IMR-90 (cell line): ENCODE measurements around the gene NDNF. TPM values are rescaled to one million over a fixed set of nuclear protein-coding genes. Genes with fewer than 3 reads are reported as not detected.

ENCODE experiments used
- ATAC-seq: fragments of 200-7000 bp; cut with Tn5 transposase; 2 replicates; pipeline ENCODE4 v1.9.1; 2020; ENCODE audit warnings: low read depth, mild to moderate bottlenecking, moderate library complexity
- BruUV-seq: library from RNA; stranded (reverse); fragments of 400-500 nt; replicated peaks from 2 replicates; lab custom pipeline; 2021; lab: Mats Ljungman, UMichigan
- CTCF ChIA-PET: fragments of 300-600 bp; formaldehyde crosslinking; extraction: SDS; loops from one replicate; lab custom pipeline; 2021; ENCODE audit warnings: antibody characterized with exemption; lab: Yijun Ruan, JAX
- POLR2A ChIA-PET: fragments of 300-600 bp; sonication (Branson Sonifier 250); formaldehyde crosslinking; loops from one replicate; lab custom pipeline; 2022; ENCODE audit warnings: antibody characterized with exemption; ENCODE audit not compliant: unreplicated experiment; lab: Charles Lee
- DNase-seq: peaks from one replicate; pipeline ENCODE4 v3.0.0; 2013
- H2AFZ ChIP-seq: replicated peaks from 2 replicates; pipeline ENCODE3; 2013; ENCODE audit warnings: low read length, mild to moderate bottlenecking; ENCODE audit not compliant: poor library complexity
- H2AK5ac ChIP-seq: 2 replicates; pipeline ENCODE4 v1.6.1; 2013; ENCODE audit warnings: low read depth, low read length, inconsistent platforms
- H2AK9ac ChIP-seq: replicated peaks from 2 replicates; pipeline ENCODE3; 2013; ENCODE audit warnings: mild to moderate bottlenecking, low read depth, low read length, moderate library complexity; ENCODE audit not compliant: poor library complexity
- H2BK120ac ChIP-seq: 2 replicates; pipeline ENCODE4 v1.6.1; 2013; ENCODE audit warnings: low read depth, low read length, inconsistent platforms
- H2BK15ac ChIP-seq: 3 replicates; pipeline ENCODE4 v1.6.1; 2013; ENCODE audit warnings: low read depth, low read length, inconsistent platforms
- H2BK20ac ChIP-seq: 2 replicates; pipeline ENCODE4 v1.6.1; 2013; ENCODE audit warnings: low read depth, mild to moderate bottlenecking, inconsistent platforms, low read length, moderate library complexity
- H2BK5ac ChIP-seq: 2 replicates; pipeline ENCODE4 v1.6.1; 2013; ENCODE audit warnings: mild to moderate bottlenecking, low read depth, low read length, inconsistent platforms; ENCODE audit not compliant: poor library complexity, severe bottlenecking
- H3K14ac ChIP-seq: replicated peaks from 2 replicates; pipeline ENCODE4 v1.6.1; 2013; ENCODE audit warnings: low read depth, low read length, inconsistent platforms
- H3K18ac ChIP-seq: 2 replicates; pipeline ENCODE4 v1.6.1; 2013; ENCODE audit warnings: low read depth, low read length, control low read depth
- H3K23ac ChIP-seq: 2 replicates; pipeline ENCODE4 v1.6.1; 2013; ENCODE audit warnings: low read depth, low read length, inconsistent platforms
- H3K27ac ChIP-seq: 2 replicates; pipeline ENCODE4 v1.5.1; 2013; ENCODE audit warnings: mild to moderate bottlenecking, control low read depth, low read length; ENCODE audit not compliant: insufficient read depth
- H3K27me3 ChIP-seq: 2 replicates; pipeline ENCODE4 v1.6.1; 2013; ENCODE audit warnings: low read length; ENCODE audit not compliant: control insufficient read depth, insufficient read depth
- H3K36me3 ChIP-seq: 2 replicates; pipeline ENCODE4 v1.6.1; 2013; ENCODE audit warnings: low read length, mixed read lengths; ENCODE audit not compliant: control insufficient read depth, insufficient read depth
- H3K4ac ChIP-seq: 2 replicates; pipeline ENCODE4 v1.6.1; 2013; ENCODE audit warnings: low read depth, low read length, inconsistent platforms
- H3K4me1 ChIP-seq: 2 replicates; pipeline ENCODE4 v1.6.1; 2013; ENCODE audit warnings: low read length, mixed read lengths; ENCODE audit not compliant: control insufficient read depth, insufficient read depth
- H3K4me2 ChIP-seq: 2 replicates; pipeline ENCODE4 v1.6.1; 2013; ENCODE audit warnings: low read depth, mild to moderate bottlenecking, control low read depth, low read length, moderate library complexity
- H3K4me3 ChIP-seq: 2 replicates; pipeline ENCODE4 v1.5.1; 2013; ENCODE audit warnings: low read depth, mild to moderate bottlenecking, control low read depth, low read length, moderate library complexity; ENCODE audit not compliant: insufficient read depth
- H3K56ac ChIP-seq: 2 replicates; pipeline ENCODE4 v1.6.1; 2013; ENCODE audit warnings: low read length, inconsistent platforms; ENCODE audit not compliant: insufficient read depth; ENCODE audit errors: extremely low read depth
- H3K79me1 ChIP-seq, 2 experiments: 2 replicates each; pipeline ENCODE4 v1.6.1; 2013; ENCODE audit warnings: low read length in 2 of 2, inconsistent platforms in 1 of 2, low read depth in 1 of 2
- H3K9ac ChIP-seq: 2 replicates; pipeline ENCODE4 v1.6.1; 2013; ENCODE audit warnings: low read depth, low read length, control low read depth
- H3K9me1 ChIP-seq: 2 replicates; pipeline ENCODE4 v1.6.1; 2013; ENCODE audit warnings: low read length, inconsistent platforms; ENCODE audit not compliant: insufficient read depth
- H3K9me3 ChIP-seq: 2 replicates; pipeline ENCODE4 v1.6.1; 2013; ENCODE audit warnings: low read length; ENCODE audit not compliant: control insufficient read depth, insufficient read depth
- H4K20me1 ChIP-seq: 2 replicates; pipeline ENCODE4 v1.6.1; 2013; ENCODE audit warnings: low read length, inconsistent platforms; ENCODE audit not compliant: insufficient read depth
- H4K5ac ChIP-seq: 2 replicates; pipeline ENCODE4 v1.6.1; 2013; ENCODE audit warnings: mild to moderate bottlenecking, low read depth, low read length, control low read depth
- H4K8ac ChIP-seq, 2 experiments: 2 replicates each; pipeline ENCODE4 v1.6.1; 2013; ENCODE audit warnings: low read depth in 2 of 2, low read length in 2 of 2, control low read depth in 1 of 2, inconsistent platforms in 1 of 2
- H4K91ac ChIP-seq: 2 replicates; pipeline ENCODE4 v1.6.1; 2013; ENCODE audit warnings: low read depth, low read length, inconsistent platforms; ENCODE audit not compliant: insufficient read depth
- BHLHE40 ChIP-seq: fragments of 150-350 bp; IDR thresholded peaks from 2 replicates; pipeline ENCODE4 v1.6.1; 2016; ENCODE audit warnings: mild to moderate bottlenecking, low read depth, low read length
- FOS ChIP-seq: fragments of 150-350 bp; IDR thresholded peaks from 2 replicates; pipeline ENCODE4 v1.6.1; 2016; ENCODE audit warnings: low read depth, low read length
- WGBS, 2 experiments: methylation state at CpG; one replicate each; pipeline versions ENCODE4 v1.1.5 to v1.1.7; 2013; ENCODE audit warnings: missing lambda C conversion rate in 2 of 2; ENCODE audit not compliant: insufficient read length in 1 of 2; ENCODE audit errors: extremely low coverage in 2 of 2; 5-methylcytosine and 5-hydroxymethylcytosine counted together
- dilution Hi-C: fragments of 300-500 bp; cut with HindIII; formaldehyde crosslinking; loops from one replicate; pipeline ENCODE4 v1.14.3; 2018; ENCODE audit warnings: low sequenced_read_pairs; ENCODE audit not compliant: unreplicated experiment
- in situ Hi-C: fragments of 300-500 bp; cut with MboI; formaldehyde crosslinking; loops from 3 replicates; pipeline ENCODE4 v1.14.3; 2019; ENCODE audit warnings: low sequenced_read_pairs, inconsistent platforms, mixed read lengths
- intact Hi-C: fragments of 100-400 bp; cut with micrococcal nuclease; formaldehyde crosslinking; loops from 2 replicates; pipeline ENCODE4 v1.10.0; 2022
- polyA plus RNA-seq, 3 experiments: library from polyadenylated mRNA; depleted of rRNA; stranded (reverse); fragments of >200 nt; gene quantifications; 2 replicates each; pipeline ENCODE4 v1.2.3, GENCODE V29; 2012; ENCODE audit warnings: low replicate concordance in 1 of 3
- total RNA-seq: library from RNA; depleted of rRNA; stranded (reverse); fragments of >200 nt; gene quantifications from 2 replicates; pipeline ENCODE4 v1.2.3, GENCODE V29; 2012; rRNA removed

Gene NDNF
- total and polyA plus RNA-seq, 2 of the 4 experiments (the other 2 are of a cell fraction), result under 0.01 TPM; not detected in 1

DNA sequence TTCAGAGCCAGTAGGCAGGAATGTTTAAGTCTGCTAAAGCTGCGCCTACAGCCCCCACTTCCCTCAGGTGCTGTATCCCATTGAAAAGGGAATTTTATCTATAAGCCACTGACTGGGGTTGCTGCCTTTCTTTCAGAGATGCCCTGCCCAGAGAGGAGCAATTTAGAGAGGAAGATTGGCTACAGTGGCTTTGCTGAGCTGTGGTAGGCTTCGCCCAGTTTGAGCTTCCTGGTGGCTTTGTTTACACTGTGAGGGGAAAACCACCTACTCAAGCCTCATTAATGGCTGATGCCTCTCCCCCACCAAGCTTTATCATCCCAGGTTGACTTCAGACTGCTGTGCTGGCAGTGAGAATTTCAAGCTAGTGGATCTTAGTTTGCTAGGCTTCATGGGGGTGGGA, 82.1 kb downstream of the NDNF start:
- Histone ChIP-seq H3K4ac (no peak overlapping the region), H3K4me1 (no peaks in the 10 kb centered on the region), H3K9me3 (no peaks in the 10 kb centered on the region), H4K8ac (no peak overlapping the region), H3K18ac (no peak overlapping the region), H3K9me1 (no peaks in the 10 kb centered on the region), H2BK20ac (no peak overlapping the region), H3K4me2 (no peak overlapping the region), H3K9ac (no peak overlapping the region), H3K56ac (no peak overlapping the region), H3K4me3 (no peak overlapping the region), H3K36me3 (no peaks in the 10 kb centered on the region), H3K27me3 (no peaks in the 10 kb centered on the region), H2BK15ac (no peak overlapping the region), H3K79me1 (no peaks in the 10 kb centered on the region), H3K23ac (no peak overlapping the region), H2AFZ (no peak overlapping the region), H4K20me1 (no peaks in the 10 kb centered on the region), H2AK9ac (no peak overlapping the region), H4K5ac (no peak overlapping the region), H4K91ac (no peak overlapping the region), H2BK5ac (no peak overlapping the region), H3K14ac (no peak overlapping the region), H2BK120ac (no peak overlapping the region), H3K27ac (no peak overlapping the region), H2AK5ac (no peak overlapping the region)
- dilution Hi-C loops (no loop called here), intact Hi-C loops (no loop called here), in situ Hi-C loops (no loop called here)
- DNase-seq (no peak), ATAC-seq (no peak)
- ChIA-PET POLR2A (no interaction called here), CTCF (no interaction called here)
- no TSS peak for BruUV-seq
- WGBS, 2 experiments, result no CpG with 5 or more reads among the region's 2 CpGs
- no peak for TF ChIP-seq FOS
- no peak for TF ChIP-seq BHLHE40

Other genes with a start within 250 kb of the NDNF start
- gene PRDM5, start 149.8 kb downstream of the NDNF start, total RNA-seq, result 10.8 and 12.8 TPM in 2 replicates
- 3.6 and 4.1 TPM in 2 replicates for gene PRDM5, start 149.8 kb downstream of the NDNF start, polyA plus RNA-seq (2012; rRNA removed)
- 0.18 and 0.28 TPM in 2 replicates for gene TNIP3, start 91.8 kb upstream of the NDNF start, total RNA-seq
- gene TNIP3, start 91.8 kb upstream of the NDNF start, polyA plus RNA-seq (2012; rRNA removed), result 0.10 TPM in 2 replicates